ENCODE data around the gene PSMB9. TPM values are rescaled to one million over a fixed set of nuclear protein-coding genes. Genes with fewer than 3 reads are reported as not detected.

Gene PSMB9
- total and polyA plus RNA-seq, 9 of the 15 experiments (the other 6 are each of a cell fraction or from before 2014, with no cell fraction given): 1.1 to 3.7 (median 2.4) TPM

DNA sequence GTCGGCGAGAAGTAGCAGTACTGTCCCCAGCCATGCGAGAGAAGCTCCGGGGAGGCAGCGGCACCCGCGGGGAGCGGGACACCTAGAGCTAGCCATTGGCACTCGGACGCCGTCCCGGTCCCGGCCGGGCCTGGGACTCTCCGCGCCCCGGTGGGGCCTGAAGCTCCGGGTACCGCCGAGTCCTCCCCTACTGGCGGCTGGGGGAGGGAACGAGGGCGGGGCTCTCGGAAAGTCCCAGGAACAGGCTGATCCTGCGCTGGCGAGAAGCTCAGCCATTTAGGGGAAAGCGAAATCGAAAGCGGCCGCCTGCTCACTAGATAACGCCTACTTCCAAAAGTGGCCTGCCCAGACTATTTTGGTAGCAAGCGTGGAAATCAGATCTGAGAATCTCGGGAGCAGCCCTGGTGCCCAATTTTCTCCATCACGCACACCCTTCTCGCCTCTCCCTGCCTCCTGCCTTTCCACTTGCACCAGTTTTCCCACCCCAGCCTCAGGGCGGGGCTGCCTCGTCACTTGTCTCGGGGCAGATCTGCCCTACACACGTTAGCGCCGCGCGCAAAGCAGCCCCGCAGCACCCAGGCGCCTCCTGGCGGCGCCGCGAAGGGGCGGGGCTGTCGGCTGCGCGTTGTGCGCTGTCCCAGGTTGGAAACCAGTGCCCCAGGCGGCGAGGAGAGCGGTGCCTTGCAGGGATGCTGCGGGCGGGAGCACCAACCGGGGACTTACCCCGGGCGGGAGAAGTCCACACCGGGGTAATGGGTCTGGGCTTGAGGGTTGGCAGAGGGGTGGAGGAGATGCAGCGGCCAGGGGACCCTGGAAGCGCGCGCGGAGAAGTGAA lies at the start of gene PSMB9, which contains the start of gene TAP1 (continued):
- TF ChIP-seq, protein P1, sequence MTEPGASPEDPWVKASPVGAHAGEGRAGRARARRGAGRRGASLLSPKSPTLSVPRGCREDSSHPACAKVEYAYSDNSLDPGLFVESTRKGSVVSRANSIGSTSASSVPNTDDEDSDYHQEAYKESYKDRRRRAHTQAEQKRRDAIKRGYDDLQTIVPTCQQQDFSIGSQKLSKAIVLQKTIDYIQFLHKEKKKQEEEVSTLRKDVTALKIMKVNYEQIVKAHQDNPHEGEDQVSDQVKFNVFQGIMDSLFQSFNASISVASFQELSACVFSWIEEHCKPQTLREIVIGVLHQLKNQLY (CRISPR knock-in tag; conservative IDR thresholded peaks at IDR 0.05): 0 out of 4 replicates have a peak, but pooled peaks of 1 of the 2 experiments have one; percentile 27
- TF ChIP-seq, protein P2, sequence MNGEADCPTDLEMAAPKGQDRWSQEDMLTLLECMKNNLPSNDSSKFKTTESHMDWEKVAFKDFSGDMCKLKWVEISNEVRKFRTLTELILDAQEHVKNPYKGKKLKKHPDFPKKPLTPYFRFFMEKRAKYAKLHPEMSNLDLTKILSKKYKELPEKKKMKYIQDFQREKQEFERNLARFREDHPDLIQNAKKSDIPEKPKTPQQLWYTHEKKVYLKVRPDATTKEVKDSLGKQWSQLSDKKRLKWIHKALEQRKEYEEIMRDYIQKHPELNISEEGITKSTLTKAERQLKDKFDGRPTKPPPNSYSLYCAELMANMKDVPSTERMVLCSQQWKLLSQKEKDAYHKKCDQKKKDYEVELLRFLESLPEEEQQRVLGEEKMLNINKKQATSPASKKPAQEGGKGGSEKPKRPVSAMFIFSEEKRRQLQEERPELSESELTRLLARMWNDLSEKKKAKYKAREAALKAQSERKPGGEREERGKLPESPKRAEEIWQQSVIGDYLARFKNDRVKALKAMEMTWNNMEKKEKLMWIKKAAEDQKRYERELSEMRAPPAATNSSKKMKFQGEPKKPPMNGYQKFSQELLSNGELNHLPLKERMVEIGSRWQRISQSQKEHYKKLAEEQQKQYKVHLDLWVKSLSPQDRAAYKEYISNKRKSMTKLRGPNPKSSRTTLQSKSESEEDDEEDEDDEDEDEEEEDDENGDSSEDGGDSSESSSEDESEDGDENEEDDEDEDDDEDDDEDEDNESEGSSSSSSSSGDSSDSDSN (IDR thresholded peaks at IDR 0.05; ENCODE audit: borderline replicate concordance in 1 of 2, low read depth in 2 of 2, low read length in 2 of 2): peak; percentile 36 to 49; a peak in 1 of 4 replicates
- TF ChIP-seq ZNF197 (CRISPR knock-in tag; IDR thresholded peaks at IDR 0.05; ENCODE audit: low read depth): no peak
- peak; percentile 100 for TF ChIP-seq KLF13 (tag; IDR thresholded peaks at IDR 0.05; ENCODE audit: borderline replicate concordance, low read depth)
- TF ChIP-seq, protein P3, sequence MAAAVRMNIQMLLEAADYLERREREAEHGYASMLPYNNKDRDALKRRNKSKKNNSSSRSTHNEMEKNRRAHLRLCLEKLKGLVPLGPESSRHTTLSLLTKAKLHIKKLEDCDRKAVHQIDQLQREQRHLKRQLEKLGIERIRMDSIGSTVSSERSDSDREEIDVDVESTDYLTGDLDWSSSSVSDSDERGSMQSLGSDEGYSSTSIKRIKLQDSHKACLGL (CRISPR knock-in tag; IDR thresholded peaks at IDR 0.05; ENCODE audit: borderline replicate concordance, poor library complexity, severe bottlenecking): no peak
- no peak for TF ChIP-seq MECOM (CRISPR knock-in tag; IDR thresholded peaks at IDR 0.05)
- TF ChIP-seq MCM5 (IDR thresholded peaks at IDR 0.05; ENCODE audit: low read depth): no peak
- no peak for TF ChIP-seq JUN (IDR thresholded peaks at IDR 0.05; ENCODE audit: borderline replicate concordance, low read depth, low read length)
- no peak for TF ChIP-seq JUN (CRISPR knock-in tag; IDR thresholded peaks at IDR 0.05; ENCODE audit: borderline replicate concordance)
- TF ChIP-seq, protein P4, sequence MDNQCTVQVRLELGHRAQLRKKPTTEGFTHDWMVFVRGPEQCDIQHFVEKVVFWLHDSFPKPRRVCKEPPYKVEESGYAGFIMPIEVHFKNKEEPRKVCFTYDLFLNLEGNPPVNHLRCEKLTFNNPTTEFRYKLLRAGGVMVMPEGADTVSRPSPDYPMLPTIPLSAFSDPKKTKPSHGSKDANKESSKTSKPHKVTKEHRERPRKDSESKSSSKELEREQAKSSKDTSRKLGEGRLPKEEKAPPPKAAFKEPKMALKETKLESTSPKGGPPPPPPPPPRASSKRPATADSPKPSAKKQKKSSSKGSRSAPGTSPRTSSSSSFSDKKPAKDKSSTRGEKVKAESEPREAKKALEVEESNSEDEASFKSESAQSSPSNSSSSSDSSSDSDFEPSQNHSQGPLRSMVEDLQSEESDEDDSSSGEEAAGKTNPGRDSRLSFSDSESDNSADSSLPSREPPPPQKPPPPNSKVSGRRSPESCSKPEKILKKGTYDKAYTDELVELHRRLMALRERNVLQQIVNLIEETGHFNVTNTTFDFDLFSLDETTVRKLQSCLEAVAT (IDR thresholded peaks at IDR 0.05): peak; percentile 46 to 48; a peak in 2 of 4 replicates
- TF ChIP-seq NFYB (IDR thresholded peaks at IDR 0.05; ENCODE audit: extremely low read depth, insufficient read length): no peak
- TF ChIP-seq, protein P5, sequence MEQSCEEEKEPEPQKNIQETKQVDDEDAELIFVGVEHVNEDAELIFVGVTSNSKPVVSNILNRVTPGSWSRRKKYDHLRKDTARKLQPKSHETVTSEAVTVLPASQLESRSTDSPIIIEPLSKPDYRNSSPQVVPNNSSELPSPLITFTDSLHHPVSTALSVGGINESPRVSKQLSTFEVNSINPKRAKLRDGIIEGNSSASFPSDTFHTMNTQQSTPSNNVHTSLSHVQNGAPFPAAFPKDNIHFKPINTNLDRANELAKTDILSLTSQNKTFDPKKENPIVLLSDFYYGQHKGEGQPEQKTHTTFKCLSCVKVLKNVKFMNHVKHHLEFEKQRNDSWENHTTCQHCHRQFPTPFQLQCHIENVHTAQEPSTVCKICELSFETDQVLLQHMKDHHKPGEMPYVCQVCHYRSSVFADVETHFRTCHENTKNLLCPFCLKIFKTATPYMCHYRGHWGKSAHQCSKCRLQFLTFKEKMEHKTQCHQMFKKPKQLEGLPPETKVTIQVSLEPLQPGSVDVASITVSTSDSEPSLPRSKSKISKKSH (CRISPR knock-in tag; IDR thresholded peaks at IDR 0.05): no peak
- TF ChIP-seq ZNF217 (CRISPR knock-in tag; IDR thresholded peaks at IDR 0.05): 0 out of 2 replicates have a peak, but pooled peaks have one; percentile 33
- 0 out of 2 replicates have a peak, but pooled peaks have one; percentile 14 for TF ChIP-seq ZNF12 (CRISPR knock-in tag; IDR thresholded peaks at IDR 0.05)
- no peak for TF ChIP-seq RBM25 (IDR thresholded peaks at IDR 0.05; ENCODE audit: low read depth, low read length, severe bottlenecking)
- TF ChIP-seq ZNF695 (CRISPR knock-in tag; IDR thresholded peaks at IDR 0.05): no peak
- TF ChIP-seq ARID2 (IDR thresholded peaks at IDR 0.05): 0 out of 2 replicates have a peak, but pooled peaks have one; percentile 52
- no peak for TF ChIP-seq HDAC3 (IDR thresholded peaks at IDR 0.05; ENCODE audit: borderline replicate concordance, partially characterized antibody)

Data from K562 (cell line).